Testis (tissue), 2 donors: ENCODE data around the gene PHIP.

ENCODE experiments used
- CTCF ChIP-seq, 3 experiments: fragments of 450-650 bp in 2 of 3; fragments of 200-600 bp in 1 of 3; sonication (generic) in 1 of 3; IDR thresholded peaks; one replicate each; pipeline ENCODE4 v1.5.1; 2016 to 2019; ENCODE audit warnings: antibody characterized with exemption in 3 of 3, mild to moderate bottlenecking in 2 of 3, moderate library complexity in 1 of 3
- POLR2A ChIP-seq: fragments of 450-650 bp; IDR thresholded peaks from one replicate; pipeline ENCODE4 v1.6.1; 2017; ENCODE audit warnings: antibody characterized with exemption, mild to moderate bottlenecking, moderate library complexity

GRCh38 chr6:78935553-78935952, 142.5 kb downstream of the PHIP start:
- TF ChIP-seq CTCF (IDR thresholded peaks at IDR 0.05) (no peak), POLR2A (no peak)
